IMR-90 (cell line): ENCODE data around the gene KRT80.

Experiments used
- CTCF ChIP-seq: conservative IDR thresholded peaks from 2 replicates; pipeline ENCODE4 v1.5.1; 2012; ENCODE audit warnings: mild to moderate bottlenecking, low read depth, low read length, improper control_type of control experiment
- ELK1 ChIP-seq: fragments of 150-350 bp; IDR thresholded peaks from 2 replicates; pipeline ENCODE4 v1.6.1; 2016; ENCODE audit warnings: low read depth, mild to moderate bottlenecking, low read length, moderate library complexity, borderline replicate concordance
- FOS ChIP-seq: fragments of 150-350 bp; IDR thresholded peaks from 2 replicates; pipeline ENCODE4 v1.6.1; 2016; ENCODE audit warnings: low read depth, low read length
- MXI1 ChIP-seq: IDR thresholded peaks from 2 replicates; pipeline ENCODE4 v1.6.1; 2012; ENCODE audit warnings: low read depth, mild to moderate bottlenecking, low read length, moderate library complexity, borderline replicate concordance
- RAD21 ChIP-seq: IDR thresholded peaks from 2 replicates; pipeline ENCODE4 v1.6.1; 2012; ENCODE audit warnings: low read length, improper control_type of control experiment
- USF2 ChIP-seq: fragments of 150-350 bp; IDR thresholded peaks from 2 replicates; pipeline ENCODE4 v1.6.1; 2017; ENCODE audit warnings: mild to moderate bottlenecking, antibody characterized with exemption, low read length, low read depth

- TF ChIP-seq FOS (no peak), RAD21 (no peak), CTCF (no peak), MXI1 (no peak), ELK1 (no peak), USF2 (no peak)
These were observed 26.2 kb upstream of the KRT80 start for GRCh38 chr12:52218001-52218400.
